Endothelial cell (in vitro differentiated cells): Measurements from ENCODE around the gene CFAP97D1. TPM values are rescaled to one million over a fixed set of nuclear protein-coding genes. Genes with fewer than 3 reads are reported as not detected.

ENCODE experiments used
- DNase-seq: peaks from one replicate; pipeline ENCODE4 v3.0.0; 2021; ENCODE audit warnings: low spot score
- H3K27ac Mint-ChIP-seq: one replicate; pipeline ENCODE4 v1.8.0; 2021; ENCODE audit warnings: mixed read lengths, inconsistent platforms; ENCODE audit not compliant: unreplicated experiment
- H3K27me3 Mint-ChIP-seq: one replicate; pipeline ENCODE4 v1.8.0; 2021; ENCODE audit warnings: mild to moderate bottlenecking, moderate library complexity, mixed read lengths, inconsistent platforms; ENCODE audit not compliant: unreplicated experiment
- H3K36me3 Mint-ChIP-seq: one replicate; pipeline ENCODE4 v1.8.0; 2021; ENCODE audit warnings: mild to moderate bottlenecking, low read depth, mixed read lengths, inconsistent platforms; ENCODE audit not compliant: unreplicated experiment
- H3K4me1 Mint-ChIP-seq: one replicate; pipeline ENCODE4 v1.8.0; 2021; ENCODE audit warnings: mild to moderate bottlenecking, mixed read lengths, inconsistent platforms; ENCODE audit not compliant: unreplicated experiment
- H3K4me3 Mint-ChIP-seq: one replicate; pipeline ENCODE4 v1.8.0; 2021; ENCODE audit warnings: mild to moderate bottlenecking, mixed read lengths, inconsistent platforms; ENCODE audit not compliant: unreplicated experiment
- H3K9me3 Mint-ChIP-seq: one replicate; pipeline ENCODE4 v1.8.0; 2021; ENCODE audit warnings: mixed read lengths, inconsistent platforms; ENCODE audit not compliant: unreplicated experiment
- total RNA-seq: library from RNA; stranded (reverse); fragmentation: NEBNext Ultra II Directional; extraction: Animal tissue kit (Norgen Biotek cat#: 25700); gene quantifications from one replicate; pipeline ENCODE4 v1.2.1, GENCODE V29; 2021; ENCODE audit not compliant: unreplicated experiment
- TF ChIP-seq, protein P1 (sequence below): fragments of 200-600 bp; sonication (generic); IDR thresholded peaks from one replicate; pipeline ENCODE4 v1.5.0; 2021; ENCODE audit warnings: antibody characterized with exemption; ENCODE audit not compliant: unreplicated experiment

CFAP97D1 gene
- total RNA-seq, 1 donor from 2014 or later, result 0.10 TPM

- TF ChIP-seq, protein P1, sequence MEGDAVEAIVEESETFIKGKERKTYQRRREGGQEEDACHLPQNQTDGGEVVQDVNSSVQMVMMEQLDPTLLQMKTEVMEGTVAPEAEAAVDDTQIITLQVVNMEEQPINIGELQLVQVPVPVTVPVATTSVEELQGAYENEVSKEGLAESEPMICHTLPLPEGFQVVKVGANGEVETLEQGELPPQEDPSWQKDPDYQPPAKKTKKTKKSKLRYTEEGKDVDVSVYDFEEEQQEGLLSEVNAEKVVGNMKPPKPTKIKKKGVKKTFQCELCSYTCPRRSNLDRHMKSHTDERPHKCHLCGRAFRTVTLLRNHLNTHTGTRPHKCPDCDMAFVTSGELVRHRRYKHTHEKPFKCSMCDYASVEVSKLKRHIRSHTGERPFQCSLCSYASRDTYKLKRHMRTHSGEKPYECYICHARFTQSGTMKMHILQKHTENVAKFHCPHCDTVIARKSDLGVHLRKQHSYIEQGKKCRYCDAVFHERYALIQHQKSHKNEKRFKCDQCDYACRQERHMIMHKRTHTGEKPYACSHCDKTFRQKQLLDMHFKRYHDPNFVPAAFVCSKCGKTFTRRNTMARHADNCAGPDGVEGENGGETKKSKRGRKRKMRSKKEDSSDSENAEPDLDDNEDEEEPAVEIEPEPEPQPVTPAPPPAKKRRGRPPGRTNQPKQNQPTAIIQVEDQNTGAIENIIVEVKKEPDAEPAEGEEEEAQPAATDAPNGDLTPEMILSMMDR, result no peak
- no peaks in the 10 kb centered on the region for H3K9me3 Mint-ChIP-seq
- H3K27me3 Mint-ChIP-seq, result no peaks in the 10 kb centered on the region
- peaks cover 5% of the 10 kb centered on the region for H3K4me1 Mint-ChIP-seq
- no peak overlapping the region for H3K27ac Mint-ChIP-seq
- H3K4me3 Mint-ChIP-seq, result no peak overlapping the region
- no peak for DNase-seq
- peaks cover 11% of the 10 kb centered on the region for H3K36me3 Mint-ChIP-seq
Measured at GRCh38 chr17:43767053-43767712, 13.1 kb upstream of the CFAP97D1 start.

GRCh38 chr17:43767713-43768059, 12.5 kb upstream of the CFAP97D1 start:
- H3K27ac Mint-ChIP-seq, result no peak overlapping the region
- H3K27me3 Mint-ChIP-seq, result no peaks in the 10 kb centered on the region
- H3K9me3 Mint-ChIP-seq, result no peaks in the 10 kb centered on the region
- peaks cover 15% of the 10 kb centered on the region for H3K36me3 Mint-ChIP-seq
- H3K4me1 Mint-ChIP-seq, result peaks cover 5% of the 10 kb centered on the region
- no peak for DNase-seq
- no peak overlapping the region for H3K4me3 Mint-ChIP-seq
- TF ChIP-seq, protein P1, result no peak

- H3K4me3 Mint-ChIP-seq, result peak overlapping the region; percentile 50
- no peak for DNase-seq
- H3K9me3 Mint-ChIP-seq, result no peaks in the 10 kb centered on the region
- H3K27ac Mint-ChIP-seq, result no peak overlapping the region
- H3K36me3 Mint-ChIP-seq, result peaks cover 22% of the 10 kb centered on the region
- H3K27me3 Mint-ChIP-seq, result no peaks in the 10 kb centered on the region
- TF ChIP-seq, protein P1, result no peak
- peaks cover 5% of the 10 kb centered on the region for H3K4me1 Mint-ChIP-seq
Measured at GRCh38 chr17:43768382-43768781, 11.9 kb upstream of the CFAP97D1 start.

- H3K4me3 Mint-ChIP-seq, result no peak overlapping the region
- H3K27ac Mint-ChIP-seq, result no peak overlapping the region
- peaks cover 25% of the 10 kb centered on the region for H3K36me3 Mint-ChIP-seq
- no peaks in the 10 kb centered on the region for H3K9me3 Mint-ChIP-seq
- TF ChIP-seq, protein P1, result no peak
- DNase-seq, result no peak
- no peaks in the 10 kb centered on the region for H3K27me3 Mint-ChIP-seq
- H3K4me1 Mint-ChIP-seq, result peaks cover 5% of the 10 kb centered on the region
Measured at GRCh38 chr17:43768943-43769342, 11.3 kb upstream of the CFAP97D1 start.

DNA sequence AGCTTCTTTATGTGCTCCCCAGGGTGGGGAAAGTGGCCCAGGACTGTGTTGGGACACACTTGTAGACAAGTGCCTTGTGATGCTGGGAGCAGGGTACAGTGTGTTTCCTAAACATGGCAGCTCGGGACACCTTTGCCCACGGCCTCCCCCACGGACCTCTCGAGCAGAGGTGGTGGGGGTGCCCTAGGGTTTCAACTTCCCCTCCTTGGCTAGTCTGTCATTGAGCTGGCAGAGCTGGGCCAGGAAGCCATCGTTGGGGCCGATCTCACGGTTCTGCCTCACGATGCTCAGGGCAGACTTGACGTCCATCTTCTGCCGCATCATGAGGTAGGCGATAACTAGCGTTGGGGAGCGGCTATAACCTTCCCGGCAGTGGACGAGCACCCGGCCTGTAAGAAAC, 10.8 kb upstream of the CFAP97D1 start:
- no peak for DNase-seq
- TF ChIP-seq, protein P1, result no peak
- peak overlapping the region; percentile 31 for H3K4me3 Mint-ChIP-seq
- no peaks in the 10 kb centered on the region for H3K9me3 Mint-ChIP-seq
- no peak overlapping the region for H3K27ac Mint-ChIP-seq
- H3K4me1 Mint-ChIP-seq, result peaks cover 5% of the 10 kb centered on the region
- peaks cover 2% of the 10 kb centered on the region for H3K27me3 Mint-ChIP-seq
- H3K36me3 Mint-ChIP-seq, result peaks cover 25% of the 10 kb centered on the region
